ENCODE data around the gene CCDC91. TPM values are rescaled to one million over a fixed set of nuclear protein-coding genes. Genes with fewer than 3 reads are reported as not detected.
"Not testable (repeated sequence)": the region's sequence is repeated elsewhere in the genome, so short reads cannot be mapped to it uniquely, and the experiment has no call there.

CCDC91 gene
- total and polyA plus RNA-seq, 8 donors: 15.0 to 27.0 (median 19.1) TPM

DNA sequence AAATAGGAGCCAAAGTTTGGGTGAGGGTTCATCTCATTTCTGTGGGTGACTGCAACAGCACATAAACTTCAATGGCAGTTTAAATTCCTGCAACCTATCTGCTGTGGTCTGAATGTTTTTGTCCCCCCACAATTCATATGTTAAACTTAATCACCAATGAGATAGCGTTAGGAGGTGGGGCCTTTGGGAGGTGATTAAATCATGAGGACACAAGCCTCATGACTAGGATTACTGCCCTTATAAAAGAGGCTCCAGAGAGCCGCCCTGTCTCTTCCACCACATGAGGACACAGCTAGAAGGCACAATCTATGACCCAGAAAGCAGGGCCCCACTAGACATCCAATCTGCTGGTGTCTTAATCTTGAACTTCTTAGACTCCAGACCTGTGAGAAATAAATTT lies 3.8 kb upstream of the CCDC91 start:
- FAIRE-seq (no peak), ATAC-seq (no peak), DNase-seq (no peak)
- Histone ChIP-seq H3K27me3 (no peaks in the 10 kb centered on the region), H3K36me3 (no peaks in the 10 kb centered on the region), H3K4me3 (no peak overlapping the region), H3K9me3 (no peaks in the 10 kb centered on the region), H3K4me1 (peaks cover 0 to 8% (median 8%) of the 10 kb centered on the region in 3 donors), H3K27ac (no peak overlapping the region)
- TF ChIP-seq, protein P1, sequence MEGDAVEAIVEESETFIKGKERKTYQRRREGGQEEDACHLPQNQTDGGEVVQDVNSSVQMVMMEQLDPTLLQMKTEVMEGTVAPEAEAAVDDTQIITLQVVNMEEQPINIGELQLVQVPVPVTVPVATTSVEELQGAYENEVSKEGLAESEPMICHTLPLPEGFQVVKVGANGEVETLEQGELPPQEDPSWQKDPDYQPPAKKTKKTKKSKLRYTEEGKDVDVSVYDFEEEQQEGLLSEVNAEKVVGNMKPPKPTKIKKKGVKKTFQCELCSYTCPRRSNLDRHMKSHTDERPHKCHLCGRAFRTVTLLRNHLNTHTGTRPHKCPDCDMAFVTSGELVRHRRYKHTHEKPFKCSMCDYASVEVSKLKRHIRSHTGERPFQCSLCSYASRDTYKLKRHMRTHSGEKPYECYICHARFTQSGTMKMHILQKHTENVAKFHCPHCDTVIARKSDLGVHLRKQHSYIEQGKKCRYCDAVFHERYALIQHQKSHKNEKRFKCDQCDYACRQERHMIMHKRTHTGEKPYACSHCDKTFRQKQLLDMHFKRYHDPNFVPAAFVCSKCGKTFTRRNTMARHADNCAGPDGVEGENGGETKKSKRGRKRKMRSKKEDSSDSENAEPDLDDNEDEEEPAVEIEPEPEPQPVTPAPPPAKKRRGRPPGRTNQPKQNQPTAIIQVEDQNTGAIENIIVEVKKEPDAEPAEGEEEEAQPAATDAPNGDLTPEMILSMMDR (IDR thresholded peaks at IDR 0.05): no peak
- intact Hi-C loops (cut with DNase I): no loop called here
- 92 to 99% methylated on average over 2 of the region's 2 CpGs for WGBS, 2 donors

DNA sequence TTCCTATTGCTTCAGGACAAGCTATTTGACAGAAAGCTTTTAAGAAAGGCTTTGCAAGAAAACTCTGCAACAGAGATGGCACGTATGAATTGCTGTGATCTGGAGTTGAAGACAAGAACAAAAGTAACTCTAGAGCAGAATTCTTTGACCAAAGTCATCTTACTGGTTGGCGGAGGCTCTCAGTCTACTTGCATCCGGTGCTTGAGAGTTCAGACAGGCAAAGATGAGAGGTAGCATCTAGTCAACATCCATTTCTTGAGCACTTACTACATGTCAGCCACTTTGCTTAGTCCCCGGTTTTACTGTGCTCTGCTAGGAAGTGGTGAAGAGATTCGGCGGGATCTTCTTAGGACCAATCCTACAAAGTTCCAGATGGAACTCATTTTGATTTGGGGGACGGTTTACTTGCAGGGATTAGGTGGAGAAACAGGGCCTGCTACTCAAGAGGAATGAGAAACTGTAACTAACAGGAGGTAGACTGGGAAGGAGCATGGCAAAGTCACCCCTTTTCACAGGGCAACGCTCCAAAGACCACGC lies 404 bp upstream of the CCDC91 start:
- TF ChIP-seq, protein P1 (IDR thresholded peaks at IDR 0.05): no peak
- Histone ChIP-seq H3K27me3 (no peaks in the 10 kb centered on the region), H3K4me3 (peak overlapping the region; percentile 74 to 95 (median 86)), H3K9me3 (no peaks in the 10 kb centered on the region), H3K4me1 (peaks cover 8 to 13% (median 9%) of the 10 kb centered on the region in 3 donors), H3K27ac (peak overlapping the region; percentile 98 to 100 (median 100)), H3K36me3 (no peaks in the 10 kb centered on the region)
- FAIRE-seq (no peak), ATAC-seq (no peak), DNase-seq (peak in 1 of 6 donors; percentile 14)
- intact Hi-C loops (cut with DNase I): no loop called here
- 46 to 47% methylated on average over 9 of the region's 9 CpGs for WGBS, 2 donors

DNA sequence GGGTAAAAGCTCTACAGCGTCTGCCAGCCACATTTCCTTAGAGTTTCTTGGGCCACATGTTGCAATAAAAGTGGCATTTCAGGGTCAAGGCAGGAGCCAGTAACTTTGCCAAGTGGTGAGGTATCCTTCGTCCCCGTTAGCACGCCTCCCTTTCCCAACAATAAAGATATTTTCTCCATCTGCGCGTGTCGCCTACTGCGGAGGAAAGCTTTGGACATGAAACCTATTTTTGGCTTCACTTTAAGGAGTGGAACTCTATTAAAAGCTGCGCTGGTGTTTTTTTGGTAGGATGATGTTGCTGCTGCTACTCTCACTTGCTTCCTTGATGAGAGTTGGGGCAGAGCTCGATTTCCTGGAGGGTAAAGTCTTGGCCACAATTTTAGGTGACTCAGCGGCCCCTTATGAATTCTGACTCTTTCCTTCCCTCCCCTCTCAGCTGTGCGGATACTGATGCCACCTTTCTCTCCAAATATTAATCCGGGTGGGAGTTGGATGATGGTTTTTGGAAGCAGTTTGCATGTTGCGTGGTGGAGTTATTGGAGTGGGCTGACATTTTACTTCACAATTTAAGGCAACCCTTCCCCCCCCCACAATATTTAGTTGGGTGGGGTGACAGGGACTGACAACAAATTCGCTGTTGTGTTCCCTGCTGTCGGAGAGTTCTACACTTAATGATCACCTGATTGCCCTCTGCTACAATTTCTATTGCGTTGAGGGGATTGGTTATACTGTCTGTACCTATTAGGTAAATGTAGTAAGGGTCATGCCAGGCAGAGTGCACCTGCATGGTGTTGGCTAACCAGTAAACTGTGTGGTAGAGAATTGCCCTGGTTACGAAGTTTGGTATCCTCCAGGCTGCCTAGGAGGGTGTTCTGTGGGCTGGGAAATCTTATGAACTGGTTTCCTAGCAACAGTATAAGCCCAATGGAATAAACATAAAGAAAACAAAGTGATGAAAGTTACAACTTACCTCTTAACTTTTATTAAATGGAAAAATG lies 1.1 kb downstream of the CCDC91 start:
- DNase-seq (peak in 4 of 6 donors; percentile 17 to 53 (median 30)), ATAC-seq (peak; percentile 57 to 72 (median 64)), FAIRE-seq (no peak)
- Histone ChIP-seq H3K36me3 (no peaks in the 10 kb centered on the region), H3K27me3 (no peaks in the 10 kb centered on the region), H3K9me3 (no peaks in the 10 kb centered on the region), H3K27ac (peak overlapping the region; percentile 98 to 100 (median 100)), H3K4me3 (peak overlapping the region; percentile 74 to 95 (median 86)), H3K4me1 (peaks cover 8 to 13% (median 9%) of the 10 kb centered on the region in 3 donors)
- TF ChIP-seq, protein P1 (IDR thresholded peaks at IDR 0.05): no peak
- WGBS, 2 donors: 10 to 12% methylated on average over 18 of the region's 18 CpGs
- intact Hi-C loops (cut with DNase I): no loop called here

DNA sequence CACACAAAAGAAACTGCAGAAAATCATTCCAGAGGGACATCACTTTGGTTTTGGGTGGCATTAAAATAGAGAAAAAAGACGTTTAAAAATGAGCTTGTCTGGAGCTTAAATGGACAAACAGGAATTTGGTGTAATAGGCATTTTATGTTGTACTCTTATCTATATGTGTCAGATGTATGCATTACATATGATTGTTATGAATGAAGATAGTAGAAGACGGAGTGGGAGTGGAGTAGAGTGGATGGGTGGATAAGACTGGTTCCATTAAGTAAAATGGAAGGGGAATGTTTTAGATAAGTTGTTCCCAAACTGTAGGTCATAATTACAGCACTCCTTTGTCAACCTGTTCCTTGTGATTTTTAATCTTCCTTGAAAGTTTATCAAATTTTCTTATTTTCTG lies 1.9 kb downstream of the CCDC91 start:
- no peaks in the 10 kb centered on the region for H3K9me3 ChIP-seq
- H3K27me3 ChIP-seq: no peaks in the 10 kb centered on the region
- intact Hi-C loops (cut with DNase I): no loop called here
- 31 to 36% methylated on average over 2 of the region's 2 CpGs for WGBS, 2 donors
- H3K27ac ChIP-seq: peak overlapping the region in 1 of 4 donors; percentile 100
- DNase-seq: no peak
- peaks cover 8 to 13% (median 9%) of the 10 kb centered on the region in 3 donors for H3K4me1 ChIP-seq
- TF ChIP-seq, protein P1 (IDR thresholded peaks at IDR 0.05): no peak
- no peak for FAIRE-seq
- no peak for ATAC-seq
- H3K36me3 ChIP-seq: no peaks in the 10 kb centered on the region
- peak overlapping the region in 2 of 4 donors; percentile 74 to 89 for H3K4me3 ChIP-seq

DNA sequence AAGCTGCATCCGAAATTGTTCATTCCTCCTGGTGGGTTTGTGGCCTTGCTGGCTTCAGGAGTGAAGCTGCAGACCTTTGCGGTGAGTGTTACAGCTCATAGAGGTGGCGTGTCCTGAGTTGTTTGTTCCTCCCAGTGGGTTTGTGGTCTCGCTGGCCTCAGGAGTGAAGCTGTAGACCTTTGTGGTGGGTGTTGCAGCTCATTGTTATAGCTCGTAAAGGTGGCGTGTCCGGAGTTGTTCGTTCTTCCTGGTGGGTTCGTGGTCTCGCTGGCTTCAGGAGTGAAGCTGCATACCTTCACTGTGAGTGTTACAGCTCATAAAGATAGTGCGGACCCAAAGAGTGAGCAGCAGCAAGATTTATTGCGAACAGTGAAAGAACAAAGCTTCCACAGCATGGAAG lies 4.4 kb downstream of the CCDC91 start:
- H3K4me1 ChIP-seq: peaks cover 0 to 22% (median 13%) of the 10 kb centered on the region in 3 donors
- H3K27me3 ChIP-seq; H3K9me3 ChIP-seq; H3K36me3 ChIP-seq; DNase-seq; ATAC-seq; intact Hi-C loops (cut with DNase I); FAIRE-seq; H3K27ac ChIP-seq; H3K4me3 ChIP-seq: not testable (repeated sequence)
- WGBS, 2 donors: 93 to 94% methylated on average over 12 of the region's 12 CpGs

GRCh38 chr12:28201136-28201535 lies 10.9 kb downstream of the CCDC91 start:
- H3K36me3 ChIP-seq; H3K27ac ChIP-seq; H3K9me3 ChIP-seq; intact Hi-C loops (cut with DNase I); H3K27me3 ChIP-seq; ATAC-seq; H3K4me3 ChIP-seq; FAIRE-seq: not testable (repeated sequence)
- DNase-seq: peak in 1 of 6 donors; percentile 31
- H3K4me1 ChIP-seq: peaks cover 6 to 35% (median 32%) of the 10 kb centered on the region in 3 donors
- 97 to 98% methylated on average over 22 to 30 of the region's 30 CpGs for WGBS, 2 donors

All from pancreas (tissue), 10 donors.